Activated T-cell treated with anti-CD3 and anti-CD28 coated beads, Interleukin-2, amount 50 U/mL, for 4 hours (primary cell): ENCODE measurements around the gene FBXO42. TPM values are rescaled to one million over a fixed set of nuclear protein-coding genes. Genes with fewer than 3 reads are reported as not detected.
A peak's percentile ranks its signal among the peaks of the same experiment; 100 is the strongest.
"Not testable (repeated sequence)": the region's sequence is repeated elsewhere in the genome, so short reads cannot be mapped to it uniquely, and the experiment has no call there.

Source experiments
- ATAC-seq, 2 donors: fragments of 200-7000 bp; cut with Tn5 transposase; one replicate each; pipeline ENCODE4 v1.10.0; 2021
- DNase-seq: peaks from one replicate; pipeline ENCODE4 v3.0.0-alpha.2; 2020
- H3K27me3 Mint-ChIP-seq: one replicate; pipeline ENCODE4 v1.8.0; 2021; ENCODE audit warnings: low read depth, mixed read lengths
- H3K36me3 Mint-ChIP-seq: one replicate; pipeline ENCODE4 v1.8.0; 2022; ENCODE audit warnings: mixed read lengths; ENCODE audit not compliant: insufficient read depth
- H3K4me1 Mint-ChIP-seq: one replicate; pipeline ENCODE4 v1.8.0; 2021; ENCODE audit warnings: low read depth, mixed read lengths
- H3K4me3 Mint-ChIP-seq: one replicate; pipeline ENCODE4 v1.8.0; 2021; ENCODE audit warnings: mild to moderate bottlenecking, moderate library complexity, mixed read lengths
- H3K9me3 Mint-ChIP-seq: one replicate; pipeline ENCODE4 v1.8.0; 2021; ENCODE audit warnings: mixed read lengths
- total RNA-seq, 3 donors: library from RNA; stranded (reverse); gene quantifications; one replicate each; pipeline ENCODE4 v1.2.1, GENCODE V29; 2021

The FBXO42 gene
- total RNA-seq, 3 donors from 2014 or later = 12.4 to 14.3 (median 13.4) TPM

DNA sequence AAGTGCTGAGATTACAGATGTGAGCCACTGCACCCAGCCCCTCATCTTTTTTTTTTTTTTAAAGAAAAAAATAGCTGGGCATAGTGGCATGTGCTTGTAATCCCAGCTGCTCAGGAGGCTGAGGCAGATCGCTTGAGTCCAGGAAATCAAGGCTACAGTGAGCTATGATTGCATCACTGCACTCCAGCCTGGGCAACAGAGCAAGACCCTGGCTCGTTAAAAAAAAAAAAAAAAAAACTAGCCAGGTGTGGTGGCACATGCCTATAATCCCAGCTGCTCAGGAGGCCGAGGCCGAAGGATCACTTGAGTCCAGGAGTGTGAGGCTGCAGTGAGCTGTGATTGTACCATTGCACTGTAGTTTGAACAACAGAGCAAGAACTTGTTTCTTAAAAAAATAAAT is 28.6 kb upstream of the FBXO42 start:
- ATAC-seq = no peak
- H3K36me3 Mint-ChIP-seq = peaks cover 10% of the 10 kb centered on the region
- no peak for DNase-seq
- no peaks in the 10 kb centered on the region for H3K9me3 Mint-ChIP-seq
- H3K4me1 Mint-ChIP-seq = peaks cover 61% of the 10 kb centered on the region
- H3K27me3 Mint-ChIP-seq = no peaks in the 10 kb centered on the region
- H3K4me3 Mint-ChIP-seq = no peak overlapping the region

DNA sequence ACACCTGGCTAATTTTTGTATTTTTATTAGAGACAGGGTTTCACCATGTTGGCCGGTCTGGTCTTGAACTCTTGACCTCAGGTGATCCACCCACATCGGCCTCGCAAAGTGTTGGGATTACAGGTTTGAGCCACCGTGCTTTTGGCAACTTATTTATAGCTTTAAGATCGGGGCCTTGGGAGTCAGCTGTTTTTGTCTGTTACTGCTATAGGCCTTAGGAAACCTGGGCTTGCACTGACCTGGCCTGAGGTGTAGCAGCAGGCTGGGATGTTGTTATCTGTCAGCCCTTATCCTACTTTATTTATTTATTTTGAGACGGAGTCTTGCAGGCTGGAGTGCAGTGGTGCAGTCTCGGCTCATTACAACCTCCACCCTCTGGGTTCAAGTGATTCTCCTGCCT is 26.2 kb upstream of the FBXO42 start:
- no peaks in the 10 kb centered on the region for H3K27me3 Mint-ChIP-seq
- DNase-seq (no peak), ATAC-seq (no peak)
- H3K36me3 Mint-ChIP-seq = peaks cover 10% of the 10 kb centered on the region
- H3K9me3 Mint-ChIP-seq = no peaks in the 10 kb centered on the region
- no peak overlapping the region for H3K4me3 Mint-ChIP-seq
- peaks cover 61% of the 10 kb centered on the region for H3K4me1 Mint-ChIP-seq

DNA sequence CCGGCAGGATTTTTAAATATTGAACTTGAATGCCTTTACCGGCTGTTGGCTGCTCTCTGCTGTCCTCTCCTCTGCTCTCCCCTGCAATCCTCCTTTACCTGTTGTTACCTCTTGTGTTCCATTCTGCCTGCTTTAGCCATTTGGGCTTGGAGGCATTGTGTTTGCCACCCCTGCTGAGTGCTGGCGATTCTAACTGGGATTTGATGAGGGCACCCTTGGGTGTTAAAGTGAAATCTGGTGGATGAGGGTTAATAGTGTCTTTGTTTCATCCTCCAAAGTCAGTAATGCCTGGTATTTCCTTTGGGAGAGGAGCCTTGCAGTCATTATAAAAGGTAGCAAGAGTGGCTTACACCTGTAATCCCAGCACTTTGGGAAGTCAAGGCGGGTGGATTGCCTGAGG is 24.7 kb upstream of the FBXO42 start:
- Mint-ChIP-seq H3K9me3 (no peaks in the 10 kb centered on the region), H3K36me3 (peaks cover 13% of the 10 kb centered on the region), H3K4me3 (no peak overlapping the region), H3K4me1 (peaks cover 69% of the 10 kb centered on the region), H3K27me3 (no peaks in the 10 kb centered on the region)
- DNase-seq (no peak), ATAC-seq (no peak)

DNA sequence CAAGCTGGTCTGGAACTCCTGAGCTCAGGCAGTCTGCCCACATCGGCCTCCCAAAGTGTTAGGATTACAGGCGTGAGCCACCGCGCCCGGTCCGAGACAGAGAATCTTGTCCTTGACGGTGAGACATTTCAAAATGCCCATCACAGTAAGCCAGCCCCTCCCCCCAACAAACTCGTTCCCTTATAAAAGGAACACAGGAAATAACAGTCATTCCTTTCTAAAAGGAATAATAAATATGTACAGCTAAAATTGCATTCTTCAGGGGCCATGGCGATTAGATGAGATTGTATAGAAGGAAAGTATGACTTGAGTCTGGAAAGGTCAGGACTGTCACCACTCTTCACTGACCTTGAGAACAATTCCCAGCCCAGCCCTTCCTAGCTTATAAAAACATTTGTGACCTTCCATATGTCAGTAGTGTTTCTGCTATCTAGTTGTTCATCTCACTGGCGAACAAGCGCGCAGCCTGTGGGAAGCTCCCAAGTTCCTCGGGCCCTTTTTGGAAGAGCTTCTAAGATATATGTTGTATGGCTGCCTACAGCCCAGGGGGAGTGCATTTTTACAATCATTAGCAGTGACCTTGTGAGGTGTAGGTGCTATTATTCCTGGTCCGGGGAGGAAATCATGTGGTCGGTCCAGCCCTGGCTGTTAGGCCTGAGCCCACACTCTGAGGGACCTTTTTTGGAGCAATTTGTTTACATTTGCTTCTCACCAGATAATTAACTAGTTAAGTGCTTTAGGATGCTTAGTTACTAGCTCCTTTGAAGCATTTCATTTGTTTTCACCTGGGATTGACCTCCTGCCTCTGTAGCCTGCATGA is 23.5 kb upstream of the FBXO42 start:
- DNase-seq (no peak), ATAC-seq (no peak)
- Mint-ChIP-seq H3K4me1 (peaks cover 74% of the 10 kb centered on the region), H3K27me3 (no peaks in the 10 kb centered on the region), H3K9me3 (no peaks in the 10 kb centered on the region), H3K36me3 (peaks cover 12% of the 10 kb centered on the region), H3K4me3 (no peak overlapping the region)

DNA sequence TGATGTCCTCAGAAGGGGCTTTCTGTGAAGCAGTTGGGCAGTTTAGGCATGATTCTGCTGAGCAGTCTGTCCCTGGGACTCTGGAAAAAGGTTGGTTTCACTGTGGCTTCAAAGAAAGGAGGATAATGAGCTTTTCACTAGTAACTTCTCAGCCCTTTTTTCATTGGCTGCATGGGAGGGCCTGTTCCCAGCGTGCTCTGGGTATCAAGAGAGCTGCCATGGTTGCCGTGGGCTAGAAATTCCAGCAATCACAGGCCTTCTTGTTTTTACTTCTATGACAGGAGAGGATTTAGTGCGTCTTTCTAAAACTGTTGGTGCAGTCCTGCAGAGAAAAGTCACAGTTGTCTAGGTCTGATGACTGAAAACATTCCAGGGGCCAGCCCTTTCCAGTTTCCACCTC is 22.0 kb upstream of the FBXO42 start:
- DNase-seq (no peak), ATAC-seq (no peak)
- H3K27me3 Mint-ChIP-seq = no peaks in the 10 kb centered on the region
- peaks cover 72% of the 10 kb centered on the region for H3K4me1 Mint-ChIP-seq
- no peaks in the 10 kb centered on the region for H3K9me3 Mint-ChIP-seq
- H3K36me3 Mint-ChIP-seq = peaks cover 13% of the 10 kb centered on the region
- H3K4me3 Mint-ChIP-seq = no peak overlapping the region

DNA sequence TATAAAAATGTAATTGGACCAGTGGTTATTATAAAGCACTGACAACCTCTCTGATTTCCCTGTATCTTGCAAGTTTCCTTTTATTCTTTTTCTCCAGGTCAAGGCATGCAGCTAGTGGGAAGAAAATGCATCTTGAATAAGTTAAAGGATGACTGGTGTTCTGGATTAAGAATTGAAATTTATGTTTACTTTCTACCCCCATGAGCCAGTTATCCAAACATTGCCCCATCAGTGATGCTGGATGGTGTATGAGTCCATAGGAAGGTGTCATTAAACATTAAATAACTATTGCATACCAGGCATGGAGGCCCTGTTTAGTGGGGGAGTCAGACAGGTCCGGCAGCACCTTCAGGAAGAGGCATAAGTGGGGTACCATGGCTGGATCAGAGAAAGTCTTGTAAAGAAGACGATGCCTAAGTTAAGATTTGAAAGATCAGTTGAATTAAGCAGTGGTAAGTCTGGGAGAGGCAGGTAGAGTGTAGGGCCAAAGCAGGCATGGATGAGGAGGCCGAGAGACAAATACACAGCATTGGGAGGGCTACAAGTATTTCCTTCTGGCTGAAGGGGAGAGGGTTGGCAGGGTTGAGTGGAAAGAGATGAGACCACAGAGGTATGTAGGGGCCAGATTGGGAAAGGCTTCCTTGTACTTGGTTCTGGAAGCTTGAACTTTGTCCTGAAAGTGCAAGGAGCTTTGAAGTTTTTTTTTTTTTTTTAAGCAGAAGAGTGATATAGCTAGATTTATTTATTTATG is 20.4 kb upstream of the FBXO42 start:
- H3K27me3 Mint-ChIP-seq = no peaks in the 10 kb centered on the region
- peaks cover 69% of the 10 kb centered on the region for H3K4me1 Mint-ChIP-seq
- no peak for DNase-seq
- H3K36me3 Mint-ChIP-seq = peaks cover 13% of the 10 kb centered on the region
- no peak for ATAC-seq
- peak overlapping the region; percentile 40 for H3K4me3 Mint-ChIP-seq
- H3K9me3 Mint-ChIP-seq = no peaks in the 10 kb centered on the region

DNA sequence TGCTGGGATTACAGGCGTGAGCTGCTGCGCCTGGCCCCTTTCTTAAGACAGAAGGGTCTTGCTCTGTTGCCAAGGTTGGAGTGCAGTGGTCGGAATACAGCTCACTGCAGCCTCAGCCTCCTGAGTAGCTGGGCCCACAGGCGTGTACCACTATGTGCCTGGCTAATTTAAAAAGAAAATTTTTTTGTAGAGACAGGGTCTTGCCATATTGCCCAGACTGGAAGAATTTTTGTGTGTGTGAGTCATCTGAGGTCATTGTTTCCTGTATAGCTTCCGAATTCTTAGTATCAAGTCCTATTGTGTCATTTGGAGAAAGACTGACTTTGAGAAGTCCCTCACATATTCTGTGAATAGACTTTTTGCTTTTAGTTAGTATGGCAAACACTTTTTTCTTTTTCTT is 19.4 kb upstream of the FBXO42 start:
- Mint-ChIP-seq H3K36me3 (peaks cover 13% of the 10 kb centered on the region), H3K4me3 (peak overlapping the region; percentile 66), H3K9me3 (no peaks in the 10 kb centered on the region), H3K4me1 (peaks cover 62% of the 10 kb centered on the region), H3K27me3 (no peaks in the 10 kb centered on the region)
- ATAC-seq (no peak), DNase-seq (no peak)

DNA sequence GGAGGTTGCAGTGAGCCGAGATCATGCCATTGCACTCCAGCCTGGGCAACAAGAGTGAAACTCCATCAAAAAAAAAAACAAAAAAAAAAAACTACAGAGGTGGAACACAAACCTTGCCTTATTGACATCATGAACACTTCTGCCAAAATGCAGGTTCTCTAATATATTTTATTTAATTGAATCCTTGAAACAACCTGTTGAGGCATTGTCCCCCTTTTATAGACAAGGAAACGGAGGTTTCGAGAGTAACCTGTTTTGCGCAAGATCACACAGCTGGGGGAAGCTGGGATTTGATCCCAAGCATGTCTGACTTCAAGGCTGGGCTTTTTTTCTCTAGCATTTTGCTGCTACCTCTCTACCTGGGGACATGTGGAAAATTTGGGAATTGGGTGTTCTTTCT is 17.5 kb upstream of the FBXO42 start:
- peaks cover 13% of the 10 kb centered on the region for H3K36me3 Mint-ChIP-seq
- H3K9me3 Mint-ChIP-seq = no peaks in the 10 kb centered on the region
- no peak overlapping the region for H3K4me3 Mint-ChIP-seq
- DNase-seq (no peak), ATAC-seq (no peak)
- peaks cover 47% of the 10 kb centered on the region for H3K4me1 Mint-ChIP-seq
- H3K27me3 Mint-ChIP-seq = no peaks in the 10 kb centered on the region

DNA sequence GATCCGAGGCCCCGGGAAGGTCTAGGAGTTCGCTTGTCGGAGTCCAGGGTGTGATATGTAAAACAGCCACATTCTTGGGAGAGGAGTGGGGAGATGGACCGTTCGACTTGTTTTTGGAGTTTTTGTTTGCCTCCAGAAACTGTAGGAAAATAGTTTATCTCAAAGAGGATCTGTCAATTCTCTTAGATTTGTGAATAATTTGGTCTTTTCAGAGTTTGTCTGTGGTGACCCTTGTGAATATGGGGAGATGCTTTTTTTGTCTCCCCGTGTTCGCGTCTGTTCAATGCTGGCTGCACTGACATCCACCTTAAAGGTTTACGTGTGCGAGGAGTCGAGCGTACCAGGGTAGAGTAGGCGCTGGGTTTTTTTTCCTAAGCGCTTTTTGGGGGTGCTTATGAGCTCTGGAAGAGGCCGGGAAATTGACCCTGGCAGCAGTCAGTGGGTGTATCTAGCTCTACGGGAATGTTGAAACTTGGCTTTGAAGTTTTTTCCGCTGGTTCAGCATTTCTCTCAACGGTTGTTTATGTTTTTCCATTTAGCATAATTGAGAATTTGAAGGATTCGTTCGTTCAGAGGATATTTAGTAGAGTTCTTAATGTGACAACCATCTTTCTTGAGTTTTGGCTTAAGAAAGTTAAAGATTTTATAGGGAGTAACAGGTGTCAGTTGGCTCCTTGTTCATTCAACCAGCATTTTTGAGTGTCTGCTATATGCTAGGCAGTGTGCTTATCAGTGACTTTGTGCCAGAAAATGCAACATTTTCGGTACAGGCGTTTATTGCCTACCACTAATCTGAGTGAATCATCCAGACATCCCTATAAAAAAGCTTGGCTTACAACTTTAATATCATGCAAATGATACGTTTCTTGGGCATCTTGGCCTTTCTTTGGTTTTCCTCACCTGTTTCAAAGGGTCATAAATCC is 15.9 kb upstream of the FBXO42 start:
- no peaks in the 10 kb centered on the region for H3K9me3 Mint-ChIP-seq
- H3K4me3 Mint-ChIP-seq = peak overlapping the region; percentile 97
- H3K27me3 Mint-ChIP-seq = no peaks in the 10 kb centered on the region
- ATAC-seq = no peak
- peaks cover 37% of the 10 kb centered on the region for H3K4me1 Mint-ChIP-seq
- DNase-seq = no peak
- H3K36me3 Mint-ChIP-seq = peaks cover 8% of the 10 kb centered on the region

DNA sequence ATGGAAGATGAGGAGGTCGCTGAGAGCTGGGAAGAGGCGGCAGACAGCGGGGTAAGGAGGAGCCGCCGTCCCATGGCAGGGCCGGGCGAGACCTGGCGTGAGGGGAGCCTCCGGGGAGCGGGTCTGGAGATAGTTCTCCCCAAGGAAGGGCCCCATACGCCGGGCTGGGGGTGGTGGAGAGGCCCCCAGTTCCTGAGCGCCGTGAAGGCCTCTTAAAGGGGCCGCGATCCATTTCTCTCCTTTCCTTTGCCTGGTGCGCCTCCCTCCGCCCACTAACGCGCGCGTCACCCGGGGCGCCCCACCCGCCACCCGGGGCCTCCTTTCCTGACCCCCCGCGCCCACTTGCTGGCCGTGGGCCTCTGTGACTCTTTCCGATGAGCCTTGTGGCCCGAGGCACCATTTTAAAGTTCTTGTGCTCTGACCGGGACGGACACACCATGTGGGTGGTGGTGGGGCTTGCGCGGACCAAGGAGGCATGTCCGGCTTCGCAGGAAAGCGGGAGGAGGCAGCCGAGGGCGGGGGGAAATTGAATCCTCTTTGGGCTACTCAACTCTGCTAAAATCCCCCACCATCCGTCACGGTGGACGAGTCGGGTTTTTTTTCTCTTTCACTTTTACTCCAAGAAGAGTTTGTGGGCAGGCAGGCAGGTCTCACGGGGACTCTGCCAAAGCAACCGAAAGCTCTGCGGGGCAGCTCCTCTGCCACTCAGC is 15.1 kb upstream of the FBXO42 start:
- Mint-ChIP-seq H3K27me3 (no peaks in the 10 kb centered on the region), H3K9me3 (no peaks in the 10 kb centered on the region)

DNA sequence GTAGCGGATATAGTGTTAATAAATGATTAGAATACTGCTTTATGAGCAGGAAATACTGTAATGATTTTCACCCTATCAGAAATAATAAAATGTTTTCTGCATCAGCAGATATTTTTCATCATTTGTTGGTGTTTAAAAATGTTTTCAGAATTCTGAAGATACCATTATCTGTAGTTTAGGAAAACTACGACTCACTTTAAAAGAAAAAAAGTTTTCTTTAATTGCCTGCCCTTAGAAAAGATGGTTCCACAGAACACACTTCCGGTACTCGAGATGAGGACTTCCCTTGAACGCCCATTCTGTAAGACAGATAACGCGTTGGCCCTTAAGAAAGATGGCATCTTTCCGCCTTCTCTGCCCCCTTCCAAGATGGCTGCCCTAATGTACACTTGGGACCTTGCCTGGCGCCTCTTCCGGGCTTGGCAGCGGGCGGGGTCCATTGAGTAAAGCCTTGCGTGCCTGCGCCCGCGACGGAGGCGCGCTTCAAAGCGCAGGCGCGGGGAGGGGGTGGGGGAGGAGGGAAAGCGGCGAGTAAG is 14.5 kb upstream of the FBXO42 start, which contains the start of gene SZRD1:
SZRD1 (plus strand) TSS at position 521 of the 536 bp plus-strand sequence. CDS start 16 bp downstream, outside the sequence.
- DNase-seq = peak; percentile 92
- peak; percentile 86 to 88 for ATAC-seq
- Mint-ChIP-seq H3K36me3 (peaks cover 3% of the 10 kb centered on the region), H3K4me3 (peak within 1 kb of the TSS; percentile 97), H3K27me3 (no peaks in the 10 kb centered on the region), H3K9me3 (no peaks in the 10 kb centered on the region), H3K4me1 (peaks cover 24% of the 10 kb centered on the region)

More for the DNA sequence above, 15.1 kb upstream of the FBXO42 start:
- peak overlapping the region; percentile 97 for H3K4me3 Mint-ChIP-seq
- ATAC-seq (peak; percentile 75 to 76), DNase-seq (peak; percentile 82)
- peaks cover 3% of the 10 kb centered on the region for H3K36me3 Mint-ChIP-seq
- peaks cover 31% of the 10 kb centered on the region for H3K4me1 Mint-ChIP-seq

DNA sequence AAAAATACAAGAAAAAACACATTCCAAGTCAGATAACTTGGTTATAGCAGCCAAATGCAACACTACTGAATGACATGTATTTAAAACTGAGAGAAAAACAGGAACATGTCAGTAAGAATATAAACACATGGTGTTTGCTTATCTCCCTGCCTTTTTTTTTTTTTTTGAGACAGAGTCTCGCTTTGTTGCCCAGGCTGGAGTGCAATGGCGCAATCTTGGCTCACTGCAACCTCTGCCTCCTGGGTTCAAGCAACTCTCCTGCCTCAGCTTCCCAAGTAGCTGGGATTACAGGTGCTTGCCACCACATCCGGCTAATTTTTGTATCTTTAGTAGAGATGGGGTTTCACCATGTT is 12.8 kb upstream of the FBXO42 start:
- not testable (repeated sequence) for H3K9me3 Mint-ChIP-seq, H3K27me3 Mint-ChIP-seq, ATAC-seq, H3K4me3 Mint-ChIP-seq, DNase-seq, H3K36me3 Mint-ChIP-seq
- peaks cover 16% of the 10 kb centered on the region for H3K4me1 Mint-ChIP-seq

DNA sequence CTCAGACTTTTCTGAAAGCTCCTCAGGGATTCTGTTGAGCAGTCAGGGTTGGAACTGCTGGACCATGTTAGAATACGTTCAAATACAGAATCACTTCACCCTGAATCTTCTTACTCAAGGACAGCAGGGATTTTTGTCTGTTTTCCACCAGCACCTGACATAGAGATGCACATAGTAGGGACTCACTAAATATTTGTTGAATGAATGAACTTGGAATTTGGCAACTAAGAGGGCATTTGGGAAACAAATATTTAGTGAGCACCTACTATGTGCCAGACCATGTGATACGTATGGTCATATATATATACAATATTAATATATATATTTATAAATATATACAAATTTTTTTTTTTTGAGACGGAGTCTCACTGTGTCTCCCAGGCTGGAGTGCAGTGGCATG is 4.6 kb upstream of the FBXO42 start:
- Mint-ChIP-seq H3K4me3 (no peak overlapping the region), H3K36me3 (no peaks in the 10 kb centered on the region), H3K27me3 (no peaks in the 10 kb centered on the region), H3K4me1 (peaks cover 5% of the 10 kb centered on the region), H3K9me3 (no peaks in the 10 kb centered on the region)
- no peak for ATAC-seq
- DNase-seq = no peak
